ENCODE data around the gene SNX19. TPM values are rescaled to one million over a fixed set of nuclear protein-coding genes. Genes with fewer than 3 reads are reported as not detected.

Gene SNX19
- total and polyA plus RNA-seq, 8 donors: 11.7 to 37.2 (median 22.4) TPM

DNA sequence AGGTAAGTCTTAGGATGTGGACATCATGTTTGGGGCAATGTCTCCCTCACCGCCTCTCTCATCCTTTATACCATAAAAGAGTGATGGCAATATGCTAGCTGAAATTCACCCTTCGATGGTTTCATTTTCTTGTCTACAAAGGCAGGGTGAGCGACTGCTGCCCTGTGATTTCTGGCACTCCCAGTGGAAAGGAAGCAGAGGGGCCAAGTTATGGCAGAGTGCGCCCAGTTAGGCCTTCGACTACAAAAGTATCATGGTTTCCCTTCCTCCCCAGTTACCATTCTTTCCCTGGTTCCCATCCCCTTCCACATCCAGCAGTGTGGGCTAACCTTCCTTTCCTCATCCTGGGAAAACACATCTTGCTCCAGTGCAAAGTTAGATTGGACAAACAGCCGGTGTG, 43.8 kb downstream of the SNX19 start:
- TF ChIP-seq, protein P1, sequence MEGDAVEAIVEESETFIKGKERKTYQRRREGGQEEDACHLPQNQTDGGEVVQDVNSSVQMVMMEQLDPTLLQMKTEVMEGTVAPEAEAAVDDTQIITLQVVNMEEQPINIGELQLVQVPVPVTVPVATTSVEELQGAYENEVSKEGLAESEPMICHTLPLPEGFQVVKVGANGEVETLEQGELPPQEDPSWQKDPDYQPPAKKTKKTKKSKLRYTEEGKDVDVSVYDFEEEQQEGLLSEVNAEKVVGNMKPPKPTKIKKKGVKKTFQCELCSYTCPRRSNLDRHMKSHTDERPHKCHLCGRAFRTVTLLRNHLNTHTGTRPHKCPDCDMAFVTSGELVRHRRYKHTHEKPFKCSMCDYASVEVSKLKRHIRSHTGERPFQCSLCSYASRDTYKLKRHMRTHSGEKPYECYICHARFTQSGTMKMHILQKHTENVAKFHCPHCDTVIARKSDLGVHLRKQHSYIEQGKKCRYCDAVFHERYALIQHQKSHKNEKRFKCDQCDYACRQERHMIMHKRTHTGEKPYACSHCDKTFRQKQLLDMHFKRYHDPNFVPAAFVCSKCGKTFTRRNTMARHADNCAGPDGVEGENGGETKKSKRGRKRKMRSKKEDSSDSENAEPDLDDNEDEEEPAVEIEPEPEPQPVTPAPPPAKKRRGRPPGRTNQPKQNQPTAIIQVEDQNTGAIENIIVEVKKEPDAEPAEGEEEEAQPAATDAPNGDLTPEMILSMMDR (IDR thresholded peaks at IDR 0.05): no peak
- WGBS, 2 donors: 79 to 87% methylated on average over 6 of the region's 6 CpGs
- H3K27ac ChIP-seq: no peak overlapping the region

DNA sequence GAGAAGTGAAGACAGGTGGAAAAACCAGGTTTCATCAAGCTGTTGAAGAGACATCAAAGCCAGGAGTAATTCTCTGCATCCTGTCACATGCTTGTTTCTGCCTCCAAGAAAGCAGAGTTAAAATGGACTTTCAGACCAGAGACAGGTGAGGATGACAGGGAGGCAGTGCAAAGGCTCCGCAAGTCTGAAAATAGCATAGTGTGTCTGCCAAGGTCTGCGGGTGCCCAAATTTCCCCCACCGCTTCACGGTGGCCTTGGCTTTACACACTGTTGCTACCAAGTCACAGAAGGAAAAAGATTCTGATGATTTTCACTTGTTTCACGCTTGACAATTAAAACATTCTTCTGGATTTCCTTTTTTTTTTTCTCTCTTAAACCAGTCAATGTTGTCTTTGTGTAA, 44.2 kb downstream of the SNX19 start:
- Histone ChIP-seq H3K27ac (no peak overlapping the region), H3K36me3 (peaks cover 0 to 36% (median 5%) of the 10 kb centered on the region in 3 donors), H3K27me3 (no peaks in the 10 kb centered on the region), H3K9me3 (no peaks in the 10 kb centered on the region), H3K4me1 (no peaks in the 10 kb centered on the region), H3K4me3 (no peak overlapping the region)
- no peak for ATAC-seq
- intact Hi-C loops (cut with DNase I): no loop called here
- FAIRE-seq: no peak
- TF ChIP-seq, protein P1 (IDR thresholded peaks at IDR 0.05): no peak
- DNase-seq: no peak
- 71 to 72% methylated on average over 5 of the region's 5 CpGs for WGBS, 2 donors

More for the DNA sequence above, 43.8 kb downstream of the SNX19 start:
- Histone ChIP-seq H3K36me3 (peaks cover 0 to 40% (median 5%) of the 10 kb centered on the region in 3 donors), H3K27me3 (no peaks in the 10 kb centered on the region), H3K9me3 (no peaks in the 10 kb centered on the region), H3K4me3 (no peak overlapping the region), H3K4me1 (no peaks in the 10 kb centered on the region)
- DNase-seq (no peak), ATAC-seq (no peak), FAIRE-seq (no peak)
- intact Hi-C loops (cut with DNase I): no loop called here

DNA sequence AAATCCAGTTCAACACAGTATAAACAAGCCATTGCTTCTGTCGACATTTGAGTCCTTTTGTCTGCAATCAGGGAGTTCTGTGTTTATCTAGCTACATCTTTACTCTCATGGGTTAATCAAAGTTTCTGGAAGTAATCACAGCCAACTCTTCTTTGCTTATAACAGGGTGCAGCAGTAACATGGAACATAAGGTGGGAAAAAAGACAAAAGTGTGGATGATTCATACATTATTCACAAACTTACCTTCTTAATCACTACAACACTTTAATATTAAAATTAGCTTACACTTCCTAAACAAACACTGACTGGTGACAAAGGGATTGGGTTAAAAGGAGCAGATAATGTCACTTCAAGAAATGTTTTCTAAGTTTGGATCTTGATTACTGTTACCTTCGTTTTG, 44.7 kb downstream of the SNX19 start:
- Histone ChIP-seq H3K27ac (no peak overlapping the region), H3K27me3 (no peaks in the 10 kb centered on the region), H3K4me1 (no peaks in the 10 kb centered on the region), H3K36me3 (peaks cover 0 to 31% (median 5%) of the 10 kb centered on the region in 3 donors), H3K9me3 (no peaks in the 10 kb centered on the region), H3K4me3 (no peak overlapping the region)
- ATAC-seq (no peak), FAIRE-seq (no peak), DNase-seq (no peak)
- TF ChIP-seq, protein P1 (IDR thresholded peaks at IDR 0.05): no peak
- intact Hi-C loops (cut with DNase I): no loop called here
- 42 to 50% methylated on average over 2 of the region's 2 CpGs for WGBS, 2 donors

DNA sequence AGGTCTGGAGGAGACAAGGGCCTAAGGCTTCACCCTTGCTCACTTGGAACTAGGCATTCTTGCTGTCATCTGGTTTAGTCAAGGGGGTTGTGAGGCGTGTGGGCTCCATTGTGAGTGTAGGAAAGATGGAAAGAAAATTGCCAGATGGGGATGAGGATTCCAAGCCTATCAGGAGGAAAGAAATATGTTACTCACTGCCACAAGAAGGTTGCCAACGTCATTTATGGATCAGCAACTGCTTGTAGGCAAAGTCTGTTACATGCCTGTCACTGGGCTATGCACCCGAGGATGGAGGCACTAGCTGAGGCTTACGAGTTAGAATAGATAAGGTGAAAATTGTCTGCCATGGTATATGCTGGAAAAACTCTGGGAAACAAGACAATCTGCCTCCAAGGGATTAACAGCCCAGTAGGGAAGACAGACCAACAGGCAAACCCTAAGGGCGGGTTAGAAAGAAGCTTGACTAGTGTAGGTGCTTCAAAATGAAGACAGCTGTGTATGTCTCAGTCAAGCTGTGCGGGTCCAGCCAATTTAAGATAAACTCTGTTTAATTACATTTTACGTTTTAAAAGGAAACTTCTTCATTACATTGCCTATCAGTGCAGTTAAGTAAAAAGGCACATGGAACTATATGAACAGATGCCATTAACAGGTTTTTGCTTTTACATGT, 47.4 kb downstream of the SNX19 start:
- FAIRE-seq (no peak), ATAC-seq (no peak), DNase-seq (no peak)
- Histone ChIP-seq H3K36me3 (peaks cover 0 to 16% (median 0%) of the 10 kb centered on the region in 3 donors), H3K4me1 (no peaks in the 10 kb centered on the region), H3K9me3 (no peaks in the 10 kb centered on the region), H3K27ac (no peak overlapping the region), H3K27me3 (no peaks in the 10 kb centered on the region), H3K4me3 (no peak overlapping the region)
- intact Hi-C loops (cut with DNase I): loop anchor here in 1 of 3 donors (10.0 kb wide), 1 partner anchor 434 kb away; no protein-coding TSS in a partner anchor
- TF ChIP-seq, protein P1 (IDR thresholded peaks at IDR 0.05): no peak
- WGBS, 2 donors: 77 to 89% methylated on average over 7 of the region's 7 CpGs

DNA sequence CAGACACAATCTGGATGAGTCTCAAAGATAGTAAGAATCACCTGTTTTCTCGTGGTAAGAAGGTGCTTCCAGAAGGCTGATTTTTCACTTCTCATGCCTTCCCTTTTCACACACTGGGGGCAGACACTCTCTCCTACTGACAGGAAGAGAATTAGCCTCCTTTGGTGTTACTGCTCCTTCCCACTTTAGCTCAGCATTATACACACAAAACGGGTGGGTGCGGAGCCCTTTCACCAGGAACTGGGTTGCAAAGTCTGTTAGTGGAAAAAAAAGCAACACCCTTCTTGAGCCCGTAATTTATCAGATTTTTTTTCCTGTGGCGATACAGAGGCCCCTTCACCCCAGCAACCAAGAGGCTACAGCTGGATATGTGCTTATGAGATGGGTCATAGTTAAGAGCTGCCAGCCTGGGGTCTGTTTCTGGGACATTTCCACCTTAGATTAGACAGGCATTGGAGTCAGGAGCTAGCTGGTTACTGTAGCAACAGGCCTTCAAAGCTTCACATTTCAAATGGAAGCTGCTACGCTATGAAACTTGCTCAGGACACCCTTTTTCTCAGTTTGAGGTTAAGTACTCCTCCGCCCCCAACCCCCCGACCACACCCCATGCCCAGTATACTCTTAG, 48.1 kb downstream of the SNX19 start:
- ATAC-seq: no peak
- TF ChIP-seq, protein P1 (IDR thresholded peaks at IDR 0.05): no peak
- H3K27me3 ChIP-seq: no peaks in the 10 kb centered on the region
- H3K27ac ChIP-seq: no peak overlapping the region
- DNase-seq: no peak
- no peak for FAIRE-seq
- no peaks in the 10 kb centered on the region for H3K4me1 ChIP-seq
- no peak overlapping the region for H3K4me3 ChIP-seq
- intact Hi-C loops (cut with DNase I): loop anchor here in 1 of 3 donors (10.0 kb wide), 1 partner anchor 433 kb away; no protein-coding TSS in a partner anchor
- WGBS, 2 donors: 82 to 87% methylated on average over 8 of the region's 8 CpGs
- H3K36me3 ChIP-seq: peaks cover 0 to 16% (median 0%) of the 10 kb centered on the region in 3 donors
- H3K9me3 ChIP-seq: no peaks in the 10 kb centered on the region

Data from pancreas (tissue), 10 donors.